ENCODE measurements around the gene KCNJ6. TPM values are rescaled to one million over a fixed set of nuclear protein-coding genes. Genes with fewer than 3 reads are reported as not detected.
"Not testable (repeated sequence)": the region's sequence is repeated elsewhere in the genome, so short reads cannot be mapped to it uniquely, and the experiment has no call there.

Gene KCNJ6
- total RNA-seq, 1 donor from 2014 or later, result 2.6 TPM

GRCh38 chr21:37665230-37666024 lies 250.8 kb downstream of the KCNJ6 start:
- no peak overlapping the region for H2AFZ ChIP-seq (ENCODE audit: low read depth, low read length)
- H4K20me1 ChIP-seq (ENCODE audit: insufficient read depth, low read length), result no peaks in the 10 kb centered on the region
- no peak overlapping the region for H3K9ac ChIP-seq (ENCODE audit: low read length)
- H3K79me2 ChIP-seq (ENCODE audit: insufficient read depth, low read length), result no peaks in the 10 kb centered on the region
- no peaks in the 10 kb centered on the region for H3K9me3 ChIP-seq (ENCODE audit: insufficient read depth, low read depth, low read length)
- H3K27me3 ChIP-seq (ENCODE audit: insufficient read depth, low read length), result no peaks in the 10 kb centered on the region
- no peak overlapping the region for H3K4me3 Mint-ChIP-seq (ENCODE audit: unreplicated experiment)
- H3K4me1 ChIP-seq (ENCODE audit: insufficient read depth, low read length), result no peaks in the 10 kb centered on the region
- peaks cover 3% of the 10 kb centered on the region for H3K4me1 Mint-ChIP-seq (ENCODE audit: low read depth, unreplicated experiment)
- no peaks in the 10 kb centered on the region for H3K36me3 Mint-ChIP-seq (ENCODE audit: low read depth, unreplicated experiment)
- no peak for DNase-seq (ENCODE audit: low read depth)
- TF ChIP-seq, protein P1, sequence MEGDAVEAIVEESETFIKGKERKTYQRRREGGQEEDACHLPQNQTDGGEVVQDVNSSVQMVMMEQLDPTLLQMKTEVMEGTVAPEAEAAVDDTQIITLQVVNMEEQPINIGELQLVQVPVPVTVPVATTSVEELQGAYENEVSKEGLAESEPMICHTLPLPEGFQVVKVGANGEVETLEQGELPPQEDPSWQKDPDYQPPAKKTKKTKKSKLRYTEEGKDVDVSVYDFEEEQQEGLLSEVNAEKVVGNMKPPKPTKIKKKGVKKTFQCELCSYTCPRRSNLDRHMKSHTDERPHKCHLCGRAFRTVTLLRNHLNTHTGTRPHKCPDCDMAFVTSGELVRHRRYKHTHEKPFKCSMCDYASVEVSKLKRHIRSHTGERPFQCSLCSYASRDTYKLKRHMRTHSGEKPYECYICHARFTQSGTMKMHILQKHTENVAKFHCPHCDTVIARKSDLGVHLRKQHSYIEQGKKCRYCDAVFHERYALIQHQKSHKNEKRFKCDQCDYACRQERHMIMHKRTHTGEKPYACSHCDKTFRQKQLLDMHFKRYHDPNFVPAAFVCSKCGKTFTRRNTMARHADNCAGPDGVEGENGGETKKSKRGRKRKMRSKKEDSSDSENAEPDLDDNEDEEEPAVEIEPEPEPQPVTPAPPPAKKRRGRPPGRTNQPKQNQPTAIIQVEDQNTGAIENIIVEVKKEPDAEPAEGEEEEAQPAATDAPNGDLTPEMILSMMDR (IDR thresholded peaks at IDR 0.05; ENCODE audit: insufficient read depth, low read depth, low read length), result no peak
- no peak for TF ChIP-seq EZH2 (IDR thresholded peaks at IDR 0.05; ENCODE audit: insufficient read depth, low read length)
- H3K27me3 Mint-ChIP-seq (ENCODE audit: low read depth, unreplicated experiment), result peaks cover 2% of the 10 kb centered on the region
- no peak overlapping the region for H3K27ac ChIP-seq (ENCODE audit: low read depth, low read length)
- no peak overlapping the region for H3K4me3 ChIP-seq (ENCODE audit: insufficient read depth, low read depth, low read length)
- FAIRE-seq, result no peak
- no peak overlapping the region for H3K27ac Mint-ChIP-seq (ENCODE audit: unreplicated experiment)
- H3K9me3 Mint-ChIP-seq (ENCODE audit: unreplicated experiment), result no peaks in the 10 kb centered on the region
- no peak overlapping the region for H3K4me2 ChIP-seq (ENCODE audit: low read length)
- no peaks in the 10 kb centered on the region for H3K36me3 ChIP-seq (ENCODE audit: insufficient read depth, low read length)

DNA sequence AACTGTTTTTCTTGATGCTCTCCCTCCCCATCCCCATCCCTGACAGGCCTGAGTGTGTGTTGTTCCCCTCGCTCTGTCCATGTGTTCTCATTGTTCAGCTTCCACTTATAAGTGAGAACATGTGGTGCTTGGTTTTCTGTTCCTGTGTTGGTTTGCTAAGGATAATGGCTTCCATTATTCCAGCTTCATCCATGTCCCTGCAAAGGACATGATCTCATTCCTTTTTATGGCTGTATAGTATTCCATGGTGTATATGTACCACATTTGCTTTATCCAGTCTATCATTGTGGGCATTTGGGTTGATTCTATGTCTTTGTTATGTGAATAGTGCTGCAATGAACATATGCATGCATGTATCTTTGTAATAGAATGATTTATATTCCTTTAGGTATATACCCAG lies 254.0 kb downstream of the KCNJ6 start:
- DNase-seq (ENCODE audit: low read depth); H3K9me3 Mint-ChIP-seq (ENCODE audit: unreplicated experiment); H3K79me2 ChIP-seq (ENCODE audit: insufficient read depth, low read length); H3K36me3 Mint-ChIP-seq (ENCODE audit: low read depth, unreplicated experiment); H3K27ac Mint-ChIP-seq (ENCODE audit: unreplicated experiment); H2AFZ ChIP-seq (ENCODE audit: low read depth, low read length); H3K27me3 ChIP-seq (ENCODE audit: insufficient read depth, low read length); H3K4me3 Mint-ChIP-seq (ENCODE audit: unreplicated experiment); H3K9ac ChIP-seq (ENCODE audit: low read length); H4K20me1 ChIP-seq (ENCODE audit: insufficient read depth, low read length); H3K27ac ChIP-seq (ENCODE audit: low read depth, low read length); H3K4me2 ChIP-seq (ENCODE audit: low read length); H3K36me3 ChIP-seq (ENCODE audit: insufficient read depth, low read length); H3K27me3 Mint-ChIP-seq (ENCODE audit: low read depth, unreplicated experiment); H3K9me3 ChIP-seq (ENCODE audit: insufficient read depth, low read depth, low read length); FAIRE-seq; H3K4me3 ChIP-seq (ENCODE audit: insufficient read depth, low read depth, low read length): not testable (repeated sequence)
- H3K4me1 Mint-ChIP-seq (ENCODE audit: low read depth, unreplicated experiment), result peaks cover 15% of the 10 kb centered on the region
- H3K4me1 ChIP-seq (ENCODE audit: insufficient read depth, low read length), result peaks cover 13% of the 10 kb centered on the region

- FAIRE-seq, result no peak
- H2AFZ ChIP-seq (ENCODE audit: low read depth, low read length), result no peak overlapping the region
- H3K9me3 Mint-ChIP-seq (ENCODE audit: unreplicated experiment), result no peaks in the 10 kb centered on the region
- no peak overlapping the region for H3K27ac ChIP-seq (ENCODE audit: low read depth, low read length)
- no peak overlapping the region for H3K4me2 ChIP-seq (ENCODE audit: low read length)
- H4K20me1 ChIP-seq (ENCODE audit: insufficient read depth, low read length), result no peaks in the 10 kb centered on the region
- peaks cover 14% of the 10 kb centered on the region for H3K4me1 Mint-ChIP-seq (ENCODE audit: low read depth, unreplicated experiment)
- DNase-seq (ENCODE audit: low read depth), result no peak
- H3K36me3 ChIP-seq (ENCODE audit: insufficient read depth, low read length), result no peaks in the 10 kb centered on the region
- TF ChIP-seq, protein P1 (IDR thresholded peaks at IDR 0.05; ENCODE audit: insufficient read depth, low read depth, low read length), result no peak
- TF ChIP-seq EZH2 (IDR thresholded peaks at IDR 0.05; ENCODE audit: insufficient read depth, low read length), result no peak
- peaks cover 2% of the 10 kb centered on the region for H3K9me3 ChIP-seq (ENCODE audit: insufficient read depth, low read depth, low read length)
- peaks cover 4% of the 10 kb centered on the region for H3K27me3 Mint-ChIP-seq (ENCODE audit: low read depth, unreplicated experiment)
- H3K79me2 ChIP-seq (ENCODE audit: insufficient read depth, low read length), result no peaks in the 10 kb centered on the region
- no peak overlapping the region for H3K9ac ChIP-seq (ENCODE audit: low read length)
- no peaks in the 10 kb centered on the region for H3K36me3 Mint-ChIP-seq (ENCODE audit: low read depth, unreplicated experiment)
- H3K27me3 ChIP-seq (ENCODE audit: insufficient read depth, low read length), result peaks cover 10% of the 10 kb centered on the region
- H3K4me1 ChIP-seq (ENCODE audit: insufficient read depth, low read length), result peaks cover 13% of the 10 kb centered on the region
- no peak overlapping the region for H3K4me3 ChIP-seq (ENCODE audit: insufficient read depth, low read depth, low read length)
- H3K27ac Mint-ChIP-seq (ENCODE audit: unreplicated experiment), result no peak overlapping the region
- H3K4me3 Mint-ChIP-seq (ENCODE audit: unreplicated experiment), result no peak overlapping the region
Observed at GRCh38 chr21:37660709-37661108, 255.5 kb downstream of the KCNJ6 start.

All from astrocyte (in vitro differentiated cells and primary cell).